ENCODE data around the gene ZNF442.
"Not testable (repeated sequence)": the region's sequence is repeated elsewhere in the genome, so short reads cannot be mapped to it uniquely, and the experiment has no call there.

Gene ZNF442

GRCh38 chr19:12399901-12400632, 34.6 kb upstream of the ZNF442 start:
- H3K23ac ChIP-seq (ENCODE audit: low read length); H3K36me3 ChIP-seq (ENCODE audit: control insufficient read depth in 1 of 2, insufficient read depth in 2 of 2, low read length in 2 of 2); H3K79me2 ChIP-seq (ENCODE audit: control insufficient read depth, insufficient read depth, low read length, poor library complexity); H3K27me3 ChIP-seq (ENCODE audit: insufficient read depth, low read length); H3K4me1 ChIP-seq (ENCODE audit: control insufficient read depth in 1 of 2, insufficient read depth in 2 of 2, low read length in 2 of 2); H3K9me3 ChIP-seq (ENCODE audit: insufficient read depth, low read depth, low read length); H3K79me1 ChIP-seq (ENCODE audit: low read length): not testable (repeated sequence)
- Histone ChIP-seq H4K8ac (ENCODE audit: low read depth, low read length) (peak overlapping the region; percentile 83), H3K4me3 (ENCODE audit: low read depth, low read length) (peak overlapping the region; percentile 87), H3K18ac (ENCODE audit: low read length) (peak overlapping the region; percentile 95), H4K91ac (ENCODE audit: low read depth, low read length) (peak overlapping the region; percentile 68), H4K12ac (ENCODE audit: low read depth, low read length) (peak overlapping the region; percentile 77), H2AK5ac (ENCODE audit: low read length) (peak overlapping the region; percentile 74), H2BK5ac (ENCODE audit: low read depth, low read length, poor library complexity) (peak overlapping the region; percentile 85), H3K9ac (ENCODE audit: low read length) (peak overlapping the region; percentile 24), H3K14ac (ENCODE audit: low read length) (peak overlapping the region; percentile 92), H3K27ac (ENCODE audit: low read depth, low read length) (peak overlapping the region; percentile 93), H3K4me2 (ENCODE audit: low read length) (peak overlapping the region; percentile 97), H2BK120ac (ENCODE audit: insufficient read depth, low read length, poor library complexity) (peak overlapping the region; percentile 55), H2AFZ (ENCODE audit: insufficient read depth, low read length, poor library complexity) (peak overlapping the region; percentile 51), H2BK12ac (ENCODE audit: low read length) (peak overlapping the region; percentile 92), H3K4ac (ENCODE audit: low read depth, low read length) (peak overlapping the region; percentile 83)
- DNase-seq = peak; percentile 94 to 99
- WGBS (ENCODE audit: extremely low coverage, insufficient coverage, insufficient read length) = no CpG with 5 or more reads among the region's 23 CpGs

GRCh38 chr19:12391148-12391547, 25.7 kb upstream of the ZNF442 start:
- H2BK12ac ChIP-seq (ENCODE audit: low read length); H3K79me2 ChIP-seq (ENCODE audit: control insufficient read depth, insufficient read depth, low read length, poor library complexity); H3K27ac ChIP-seq (ENCODE audit: low read depth, low read length); H3K18ac ChIP-seq (ENCODE audit: low read length); H2AFZ ChIP-seq (ENCODE audit: insufficient read depth, low read length, poor library complexity); H3K4ac ChIP-seq (ENCODE audit: low read depth, low read length); H4K91ac ChIP-seq (ENCODE audit: low read depth, low read length); DNase-seq; H4K12ac ChIP-seq (ENCODE audit: low read depth, low read length); H3K4me1 ChIP-seq (ENCODE audit: control insufficient read depth in 1 of 2, insufficient read depth in 2 of 2, low read length in 2 of 2); H3K9me3 ChIP-seq (ENCODE audit: insufficient read depth, low read depth, low read length); H3K79me1 ChIP-seq (ENCODE audit: low read length); H3K23ac ChIP-seq (ENCODE audit: low read length); H2AK5ac ChIP-seq (ENCODE audit: low read length); H2BK120ac ChIP-seq (ENCODE audit: insufficient read depth, low read length, poor library complexity); H3K9ac ChIP-seq (ENCODE audit: low read length); H3K14ac ChIP-seq (ENCODE audit: low read length); H3K4me2 ChIP-seq (ENCODE audit: low read length); H3K27me3 ChIP-seq (ENCODE audit: insufficient read depth, low read length); H2BK5ac ChIP-seq (ENCODE audit: low read depth, low read length, poor library complexity); H4K8ac ChIP-seq (ENCODE audit: low read depth, low read length); H3K4me3 ChIP-seq (ENCODE audit: low read depth, low read length): not testable (repeated sequence)
- WGBS (ENCODE audit: extremely low coverage, insufficient coverage, insufficient read length) = no CpG with 5 or more reads among the region's 6 CpGs
- H3K36me3 ChIP-seq (ENCODE audit: control insufficient read depth in 1 of 2, insufficient read depth in 2 of 2, low read length in 2 of 2) = peaks cover 6 to 13% of the 10 kb centered on the region in 2 experiments

GRCh38 chr19:12386365-12386764, 20.9 kb upstream of the ZNF442 start:
- H3K27ac ChIP-seq (ENCODE audit: low read depth, low read length); H2AFZ ChIP-seq (ENCODE audit: insufficient read depth, low read length, poor library complexity); H2BK5ac ChIP-seq (ENCODE audit: low read depth, low read length, poor library complexity); H2BK120ac ChIP-seq (ENCODE audit: insufficient read depth, low read length, poor library complexity); H3K27me3 ChIP-seq (ENCODE audit: insufficient read depth, low read length); H3K4me1 ChIP-seq (ENCODE audit: control insufficient read depth in 1 of 2, insufficient read depth in 2 of 2, low read length in 2 of 2); DNase-seq; H3K9me3 ChIP-seq (ENCODE audit: insufficient read depth, low read depth, low read length); H3K4me3 ChIP-seq (ENCODE audit: low read depth, low read length); H2AK5ac ChIP-seq (ENCODE audit: low read length); H2BK12ac ChIP-seq (ENCODE audit: low read length); H3K79me2 ChIP-seq (ENCODE audit: control insufficient read depth, insufficient read depth, low read length, poor library complexity); H4K8ac ChIP-seq (ENCODE audit: low read depth, low read length); H3K4ac ChIP-seq (ENCODE audit: low read depth, low read length); H3K4me2 ChIP-seq (ENCODE audit: low read length); H3K23ac ChIP-seq (ENCODE audit: low read length); H3K14ac ChIP-seq (ENCODE audit: low read length); H3K9ac ChIP-seq (ENCODE audit: low read length); H3K18ac ChIP-seq (ENCODE audit: low read length); H3K79me1 ChIP-seq (ENCODE audit: low read length); H4K91ac ChIP-seq (ENCODE audit: low read depth, low read length); H4K12ac ChIP-seq (ENCODE audit: low read depth, low read length): not testable (repeated sequence)
- no CpG with 5 or more reads among the region's 2 CpGs for WGBS (ENCODE audit: extremely low coverage, insufficient coverage, insufficient read length)
- H3K36me3 ChIP-seq (ENCODE audit: control insufficient read depth in 1 of 2, insufficient read depth in 2 of 2, low read length in 2 of 2) = peaks cover 8 to 14% of the 10 kb centered on the region in 2 experiments

GRCh38 chr19:12380444-12380737, 14.9 kb upstream of the ZNF442 start:
- Histone ChIP-seq H3K18ac (ENCODE audit: low read length) (no peak overlapping the region), H2BK120ac (ENCODE audit: insufficient read depth, low read length, poor library complexity) (no peak overlapping the region), H3K9me3 (ENCODE audit: insufficient read depth, low read depth, low read length) (peaks cover 13% of the 10 kb centered on the region), H3K14ac (ENCODE audit: low read length) (no peak overlapping the region), H3K4ac (ENCODE audit: low read depth, low read length) (no peak overlapping the region), H2BK12ac (ENCODE audit: low read length) (no peak overlapping the region), H3K79me1 (ENCODE audit: low read length) (no peaks in the 10 kb centered on the region), H3K9ac (ENCODE audit: low read length) (no peak overlapping the region), H2AK5ac (ENCODE audit: low read length) (no peak overlapping the region), H3K79me2 (ENCODE audit: control insufficient read depth, insufficient read depth, low read length, poor library complexity) (no peaks in the 10 kb centered on the region), H3K36me3 (ENCODE audit: control insufficient read depth in 1 of 2, insufficient read depth in 2 of 2, low read length in 2 of 2) (peaks cover 0 to 15% of the 10 kb centered on the region in 2 experiments), H3K4me1 (ENCODE audit: control insufficient read depth in 1 of 2, insufficient read depth in 2 of 2, low read length in 2 of 2) (no peaks in the 10 kb centered on the region), H2BK5ac (ENCODE audit: low read depth, low read length, poor library complexity) (no peak overlapping the region), H3K27ac (ENCODE audit: low read depth, low read length) (no peak overlapping the region), H3K4me3 (ENCODE audit: low read depth, low read length) (no peak overlapping the region), H3K4me2 (ENCODE audit: low read length) (no peak overlapping the region), H2AFZ (ENCODE audit: insufficient read depth, low read length, poor library complexity) (no peak overlapping the region), H3K23ac (ENCODE audit: low read length) (no peak overlapping the region), H3K27me3 (ENCODE audit: insufficient read depth, low read length) (no peaks in the 10 kb centered on the region), H4K12ac (ENCODE audit: low read depth, low read length) (no peak overlapping the region), H4K91ac (ENCODE audit: low read depth, low read length) (no peak overlapping the region), H4K8ac (ENCODE audit: low read depth, low read length) (no peak overlapping the region)
- no peak for DNase-seq
- no CpG with 5 or more reads among the region's 2 CpGs for WGBS (ENCODE audit: extremely low coverage, insufficient coverage, insufficient read length)
